HG02885 (cell line): ENCODE measurements around the gene RNF113B.

ENCODE experiments used
- ATAC-seq: cut with Tn5 transposase; IDR thresholded peaks from one replicate; pipeline ENCODE4 v1.9.1; 2021; ENCODE audit warnings: mild to moderate bottlenecking; ENCODE audit not compliant: unreplicated experiment, poor library complexity

RNF113B gene

GRCh38 chr13:98143601-98144026, 33.5 kb downstream of the RNF113B start:
- ATAC-seq, result peak; percentile 6

- peak; percentile 27 for ATAC-seq
Observed at GRCh38 chr13:98143157-98143553, 33.9 kb downstream of the RNF113B start.

GRCh38 chr13:98142380-98143156, 34.5 kb downstream of the RNF113B start, which contains the start of gene FARP1:
TSS of gene FARP1 (plus strand) at chr13:98143094. CDS start at chr13:98213243, 70,149 bp downstream.
- ATAC-seq, result peak; percentile 85

GRCh38 chr13:98141509-98142379, 35.3 kb downstream of the RNF113B start:
- peak; percentile 3 for ATAC-seq

GRCh38 chr13:98141091-98141490, 36.0 kb downstream of the RNF113B start:
- ATAC-seq, result no peak

- no peak for ATAC-seq
Observed at GRCh38 chr13:98134901-98135300, 42.2 kb downstream of the RNF113B start.

- ATAC-seq, result peak; percentile 96
Observed at GRCh38 chr13:98133946-98134345, 43.1 kb downstream of the RNF113B start.

- ATAC-seq, result no peak
Observed at GRCh38 chr13:98129059-98129746, 47.9 kb downstream of the RNF113B start.
